Astrocyte (in vitro differentiated cells and primary cell): ENCODE measurements around the gene SCYGR8. TPM values are rescaled to one million over a fixed set of nuclear protein-coding genes. Genes with fewer than 3 reads are reported as not detected.

Source experiments
- DNase-seq: peaks from one replicate; pipeline ENCODE4 v3.0.0-alpha.2; 2010; ENCODE audit warnings: low read depth
- FAIRE-seq: peaks from 2 replicates; lab custom pipeline; 2011; peaks lifted over from hg19 to GRCh38; lab: Jason Lieb, UNC
- H2AFZ ChIP-seq: 2 replicates; pipeline ENCODE4 v1.6.0; 2012; ENCODE audit warnings: low read depth, low read length, inconsistent platforms
- H3K27ac ChIP-seq: 2 replicates; pipeline ENCODE4 v1.5.1; 2011; ENCODE audit warnings: low read depth, low read length, inconsistent platforms
- H3K27me3 ChIP-seq: 2 replicates; pipeline ENCODE4 v1.6.0; 2011; ENCODE audit warnings: low read length, inconsistent platforms; ENCODE audit not compliant: insufficient read depth
- H3K36me3 ChIP-seq: 2 replicates; pipeline ENCODE4 v1.5.1; 2011; ENCODE audit warnings: low read length, inconsistent platforms; ENCODE audit not compliant: insufficient read depth
- H3K4me1 ChIP-seq: 2 replicates; pipeline ENCODE4 v1.5.1; 2011; ENCODE audit warnings: low read length, inconsistent platforms; ENCODE audit not compliant: insufficient read depth
- H3K4me2 ChIP-seq: 2 replicates; pipeline ENCODE4 v1.6.0; 2012; ENCODE audit warnings: low read length, inconsistent platforms
- H3K4me3 ChIP-seq: 2 replicates; pipeline ENCODE4 v1.5.1; 2011; ENCODE audit warnings: low read depth, mild to moderate bottlenecking, low read length, inconsistent platforms; ENCODE audit not compliant: insufficient read depth
- H3K79me2 ChIP-seq: 2 replicates; pipeline ENCODE4 v1.6.0; 2012; ENCODE audit warnings: mild to moderate bottlenecking, low read length, inconsistent platforms; ENCODE audit not compliant: insufficient read depth
- H3K9ac ChIP-seq: 2 replicates; pipeline ENCODE4 v1.6.0; 2012; ENCODE audit warnings: mild to moderate bottlenecking, low read length, inconsistent platforms
- H3K9me3 ChIP-seq: 2 replicates; pipeline ENCODE4 v1.5.1; 2012; ENCODE audit warnings: low read depth, mild to moderate bottlenecking, low read length, inconsistent platforms; ENCODE audit not compliant: insufficient read depth
- H4K20me1 ChIP-seq: 2 replicates; pipeline ENCODE4 v1.6.0; 2012; ENCODE audit warnings: low read length, inconsistent platforms; ENCODE audit not compliant: insufficient read depth
- H3K27ac Mint-ChIP-seq: one replicate; pipeline ENCODE4 v1.8.0; 2021; ENCODE audit warnings: mild to moderate bottlenecking, mixed read lengths; ENCODE audit not compliant: unreplicated experiment
- H3K27me3 Mint-ChIP-seq: one replicate; pipeline ENCODE4 v1.8.0; 2021; ENCODE audit warnings: low read depth, mixed read lengths; ENCODE audit not compliant: unreplicated experiment
- H3K36me3 Mint-ChIP-seq: one replicate; pipeline ENCODE4 v1.8.0; 2021; ENCODE audit warnings: low read depth, mixed read lengths; ENCODE audit not compliant: unreplicated experiment
- H3K4me1 Mint-ChIP-seq: one replicate; pipeline ENCODE4 v1.8.0; 2021; ENCODE audit warnings: low read depth, mixed read lengths; ENCODE audit not compliant: unreplicated experiment
- H3K4me3 Mint-ChIP-seq: one replicate; pipeline ENCODE4 v1.8.0; 2021; ENCODE audit warnings: mild to moderate bottlenecking, moderate library complexity, mixed read lengths; ENCODE audit not compliant: unreplicated experiment
- H3K9me3 Mint-ChIP-seq: one replicate; pipeline ENCODE4 v1.8.0; 2021; ENCODE audit warnings: mild to moderate bottlenecking, mixed read lengths; ENCODE audit not compliant: unreplicated experiment
- EZH2 ChIP-seq: IDR thresholded peaks from 2 replicates; pipeline ENCODE4 v1.6.1; 2012; ENCODE audit warnings: mild to moderate bottlenecking, low read length, inconsistent platforms; ENCODE audit not compliant: insufficient read depth
- total RNA-seq: library from RNA; stranded (reverse); gene quantifications from 2 replicates; pipeline ENCODE4 v1.2.1, GENCODE V29; 2021
- TF ChIP-seq, protein P1 (sequence below): IDR thresholded peaks from 2 replicates; pipeline ENCODE4 v1.5.1; 2011; ENCODE audit warnings: low read depth, mild to moderate bottlenecking, inconsistent platforms, low read length, moderate library complexity; ENCODE audit not compliant: insufficient read depth

The SCYGR8 gene
- total RNA-seq, 1 donor from 2014 or later, result not detected

DNA sequence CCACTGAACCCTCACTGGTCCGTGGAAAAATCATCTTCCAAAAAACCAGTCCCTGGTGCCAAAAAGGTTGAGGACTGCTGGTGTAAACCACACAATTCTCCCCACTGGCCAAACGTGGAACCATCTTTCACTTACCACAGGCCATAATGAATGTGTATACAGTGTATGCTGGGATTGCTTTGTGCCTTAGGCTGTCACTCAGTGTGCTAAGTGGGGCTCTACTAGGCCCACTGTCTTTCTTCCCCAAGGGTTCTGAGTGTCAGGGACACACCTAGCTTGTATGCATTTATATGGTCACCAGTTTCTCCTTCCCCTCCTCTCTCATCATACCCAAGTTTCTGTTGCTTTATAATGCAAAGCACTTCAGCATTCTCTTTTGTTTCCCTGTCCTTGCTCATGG, 27.2 kb downstream of the SCYGR8 start:
- Histone ChIP-seq H3K9me3 (no peaks in the 10 kb centered on the region), H3K4me1 (no peaks in the 10 kb centered on the region), H3K27me3 (no peaks in the 10 kb centered on the region), H3K36me3 (no peaks in the 10 kb centered on the region), H3K4me3 (no peak overlapping the region), H3K79me2 (no peaks in the 10 kb centered on the region), H3K27ac (no peak overlapping the region), H3K9ac (no peak overlapping the region), H2AFZ (no peak overlapping the region), H4K20me1 (no peaks in the 10 kb centered on the region), H3K4me2 (no peak overlapping the region)
- no peak for FAIRE-seq
- no peak for DNase-seq
- H3K27ac Mint-ChIP-seq, result no peak overlapping the region
- TF ChIP-seq EZH2, result no peak
- TF ChIP-seq, protein P1, sequence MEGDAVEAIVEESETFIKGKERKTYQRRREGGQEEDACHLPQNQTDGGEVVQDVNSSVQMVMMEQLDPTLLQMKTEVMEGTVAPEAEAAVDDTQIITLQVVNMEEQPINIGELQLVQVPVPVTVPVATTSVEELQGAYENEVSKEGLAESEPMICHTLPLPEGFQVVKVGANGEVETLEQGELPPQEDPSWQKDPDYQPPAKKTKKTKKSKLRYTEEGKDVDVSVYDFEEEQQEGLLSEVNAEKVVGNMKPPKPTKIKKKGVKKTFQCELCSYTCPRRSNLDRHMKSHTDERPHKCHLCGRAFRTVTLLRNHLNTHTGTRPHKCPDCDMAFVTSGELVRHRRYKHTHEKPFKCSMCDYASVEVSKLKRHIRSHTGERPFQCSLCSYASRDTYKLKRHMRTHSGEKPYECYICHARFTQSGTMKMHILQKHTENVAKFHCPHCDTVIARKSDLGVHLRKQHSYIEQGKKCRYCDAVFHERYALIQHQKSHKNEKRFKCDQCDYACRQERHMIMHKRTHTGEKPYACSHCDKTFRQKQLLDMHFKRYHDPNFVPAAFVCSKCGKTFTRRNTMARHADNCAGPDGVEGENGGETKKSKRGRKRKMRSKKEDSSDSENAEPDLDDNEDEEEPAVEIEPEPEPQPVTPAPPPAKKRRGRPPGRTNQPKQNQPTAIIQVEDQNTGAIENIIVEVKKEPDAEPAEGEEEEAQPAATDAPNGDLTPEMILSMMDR, result no peak
- no peaks in the 10 kb centered on the region for H3K9me3 Mint-ChIP-seq
- H3K36me3 Mint-ChIP-seq, result no peaks in the 10 kb centered on the region
- no peaks in the 10 kb centered on the region for H3K4me1 Mint-ChIP-seq
- peaks cover 5% of the 10 kb centered on the region for H3K27me3 Mint-ChIP-seq
- no peak overlapping the region for H3K4me3 Mint-ChIP-seq

DNA sequence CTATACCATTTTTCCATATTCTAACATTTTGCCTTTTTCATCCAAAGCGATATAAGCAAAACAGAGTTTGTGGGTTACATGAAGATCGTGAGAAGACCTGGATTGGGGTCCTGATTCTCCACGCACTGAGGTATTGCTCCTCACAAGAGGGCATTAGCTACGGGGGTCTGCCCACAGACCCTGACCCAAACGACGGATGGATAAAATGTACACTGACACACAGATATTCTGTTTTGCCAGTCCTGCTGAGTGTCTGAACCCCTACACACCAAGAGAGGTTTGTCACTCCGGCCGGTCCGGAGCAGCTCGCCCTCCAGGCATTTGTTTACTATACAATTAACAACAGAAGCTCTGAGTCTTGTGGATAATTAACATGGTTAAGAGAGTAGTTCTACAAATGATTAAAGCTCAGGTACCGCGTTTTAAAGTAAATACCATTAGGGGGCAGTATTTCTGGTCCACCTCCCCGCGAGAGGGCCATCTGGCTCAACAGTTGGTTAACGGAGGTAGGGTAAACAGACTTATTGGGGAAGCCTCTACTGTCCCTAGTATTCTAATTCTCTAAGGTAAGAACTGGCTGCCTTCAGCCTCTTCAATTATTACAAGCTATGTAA, 28.4 kb downstream of the SCYGR8 start:
- no peak overlapping the region for H3K9ac ChIP-seq

More for the DNA sequence above, 28.4 kb downstream of the SCYGR8 start:
- Histone ChIP-seq H3K27ac (no peak overlapping the region), H3K36me3 (no peaks in the 10 kb centered on the region), H3K9me3 (no peaks in the 10 kb centered on the region), H3K79me2 (no peaks in the 10 kb centered on the region), H3K4me1 (no peaks in the 10 kb centered on the region), H3K4me3 (no peak overlapping the region), H2AFZ (no peak overlapping the region), H3K27me3 (no peaks in the 10 kb centered on the region), H3K4me2 (no peak overlapping the region), H4K20me1 (no peaks in the 10 kb centered on the region)
- Mint-ChIP-seq H3K9me3 (no peaks in the 10 kb centered on the region), H3K27ac (no peak overlapping the region), H3K4me1 (no peaks in the 10 kb centered on the region), H3K36me3 (no peaks in the 10 kb centered on the region), H3K4me3 (no peak overlapping the region), H3K27me3 (peaks cover 5% of the 10 kb centered on the region)
- DNase-seq (no peak), FAIRE-seq (no peak)
- TF ChIP-seq, protein P1, result no peak
- TF ChIP-seq EZH2, result no peak
